Measurements from ENCODE around the gene DSC2.

Gene DSC2

DNA sequence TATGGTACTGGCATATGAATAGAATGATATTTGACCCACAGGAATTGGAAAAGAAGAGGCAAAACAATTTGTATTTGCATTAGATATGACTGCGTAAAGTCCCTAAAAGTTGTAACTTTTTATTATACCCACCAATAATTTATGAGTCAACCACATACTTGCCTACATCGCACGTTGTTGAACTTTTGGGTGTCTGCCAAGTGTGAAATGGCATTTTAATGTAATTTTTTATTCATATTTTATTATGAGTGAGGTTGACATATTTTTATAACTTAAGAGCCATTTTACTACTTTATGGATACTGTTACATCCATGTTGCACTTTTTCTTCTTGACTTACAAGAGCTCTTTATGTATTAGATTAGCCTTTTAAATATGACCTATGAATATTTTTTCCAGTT, 4.6 kb downstream of the DSC2 start:
- no peak for DNase-seq (ENCODE audit: low read depth)

DNA sequence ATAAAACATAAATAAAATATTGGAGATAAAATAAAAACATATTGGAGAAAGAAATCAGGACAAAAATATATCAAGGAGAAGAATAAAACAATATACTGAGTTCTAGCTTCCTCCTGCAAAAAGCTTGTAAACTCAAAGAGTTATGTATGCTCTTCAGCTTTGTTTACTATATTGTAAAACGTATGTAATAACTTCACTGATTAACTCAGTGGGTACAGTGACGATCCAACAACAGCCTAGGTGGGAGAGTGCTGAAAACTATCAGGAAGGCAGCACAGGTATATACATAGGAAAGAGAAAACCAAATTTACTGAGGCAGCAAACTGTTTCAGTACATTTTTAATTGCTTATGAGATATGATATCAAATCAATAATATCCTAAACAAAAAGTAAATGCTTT, 8.3 kb downstream of the DSC2 start:
- no peak for DNase-seq (ENCODE audit: low read depth)

DNA sequence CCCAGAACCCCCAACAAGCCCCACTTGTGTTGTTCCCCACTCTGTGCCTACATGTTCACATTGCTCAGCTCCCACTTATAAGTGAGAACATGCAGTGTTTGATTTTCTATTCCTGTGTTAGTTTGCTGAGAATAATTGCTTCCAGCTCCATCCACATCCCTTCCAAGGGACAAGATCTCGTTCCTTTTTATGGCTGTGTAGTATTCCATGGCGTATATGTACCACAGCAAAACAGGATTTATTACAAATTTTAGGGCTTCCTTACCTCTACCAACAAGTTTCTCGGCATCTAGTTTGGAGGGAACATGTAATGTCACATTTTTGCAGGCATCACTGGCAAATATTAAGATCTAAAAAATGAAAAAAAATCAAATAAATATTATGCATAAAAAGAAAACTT, 8.9 kb downstream of the DSC2 start:
- DNase-seq (ENCODE audit: low read depth), result no peak

DNA sequence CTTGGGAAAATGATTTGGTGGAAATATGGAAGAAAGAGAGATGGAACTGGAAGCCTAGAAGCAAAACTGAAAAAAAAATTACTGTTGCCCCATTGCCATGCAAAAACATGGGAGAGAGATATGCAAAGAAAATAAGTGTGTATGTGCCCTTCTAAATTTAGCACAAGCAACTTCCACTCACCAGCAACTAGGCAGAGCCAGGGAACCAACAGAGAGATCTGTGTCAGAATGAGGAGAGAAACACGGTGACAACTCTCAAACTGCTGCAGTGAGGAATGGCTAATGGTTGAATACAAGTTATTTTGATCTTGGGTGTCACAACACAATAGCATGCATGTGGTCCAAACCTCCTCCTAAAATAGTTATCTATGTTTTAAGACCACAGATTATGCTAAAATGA, 10.9 kb downstream of the DSC2 start:
- DNase-seq (ENCODE audit: low read depth), result no peak

DNA sequence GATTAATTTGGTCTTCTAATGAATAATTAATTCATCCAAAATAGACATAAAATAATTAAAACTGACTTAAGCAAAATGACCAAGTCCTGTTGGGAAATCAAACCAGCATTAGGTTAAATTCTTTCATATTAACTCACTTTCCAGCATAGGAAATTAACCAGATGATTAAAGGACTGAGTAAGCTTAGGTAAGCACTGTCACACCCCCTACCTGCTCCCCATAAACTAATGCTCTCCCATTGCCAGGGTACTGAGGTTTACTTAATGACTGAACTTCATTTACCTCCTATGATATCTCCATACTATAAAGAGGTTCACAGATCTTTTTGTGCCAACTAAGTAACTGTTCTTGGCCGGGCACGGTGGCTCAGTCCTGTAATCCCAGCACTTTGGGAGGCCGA, 13.7 kb downstream of the DSC2 start:
- DNase-seq (ENCODE audit: low read depth), result no peak

DNA sequence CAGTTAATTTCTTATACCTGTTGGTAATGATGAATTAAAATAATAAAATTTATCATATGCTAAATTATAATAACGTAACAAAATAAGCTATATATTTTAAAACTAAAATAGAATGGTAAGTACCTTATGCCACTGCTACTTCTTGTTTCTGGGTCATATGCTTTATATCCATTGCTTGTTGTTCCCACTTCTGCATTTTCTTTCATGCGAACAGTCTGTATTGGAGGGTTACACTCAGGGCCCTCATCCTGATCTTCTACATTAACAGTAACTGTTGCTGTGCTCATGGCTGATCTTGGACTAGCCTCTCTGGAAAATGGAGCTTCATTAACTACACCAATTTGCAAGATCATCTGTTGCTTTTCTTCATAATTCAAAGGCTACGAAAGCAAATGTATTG, 22.2 kb downstream of the DSC2 start:
- no peak for DNase-seq (ENCODE audit: low read depth)

DNA sequence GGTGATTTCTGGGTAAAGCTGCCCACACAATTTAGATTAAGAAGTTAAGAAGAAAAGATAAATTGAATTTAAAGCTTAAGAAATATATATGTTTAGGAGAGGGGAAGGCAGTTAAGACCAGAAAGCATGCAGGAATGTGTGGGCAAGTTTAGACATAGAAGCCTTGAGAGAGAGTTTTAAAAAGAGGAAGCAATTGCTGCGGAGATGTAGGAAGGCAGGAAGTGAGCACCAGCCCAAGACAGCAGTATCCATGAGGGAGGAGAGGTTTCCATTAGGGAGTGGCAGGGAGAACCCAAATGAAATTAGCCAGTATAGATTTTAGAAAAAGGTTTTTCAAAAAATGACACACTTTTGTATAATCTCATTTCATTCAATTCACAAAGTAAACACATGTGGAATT, 24.3 kb downstream of the DSC2 start:
- DNase-seq (ENCODE audit: low read depth), result no peak

DNA sequence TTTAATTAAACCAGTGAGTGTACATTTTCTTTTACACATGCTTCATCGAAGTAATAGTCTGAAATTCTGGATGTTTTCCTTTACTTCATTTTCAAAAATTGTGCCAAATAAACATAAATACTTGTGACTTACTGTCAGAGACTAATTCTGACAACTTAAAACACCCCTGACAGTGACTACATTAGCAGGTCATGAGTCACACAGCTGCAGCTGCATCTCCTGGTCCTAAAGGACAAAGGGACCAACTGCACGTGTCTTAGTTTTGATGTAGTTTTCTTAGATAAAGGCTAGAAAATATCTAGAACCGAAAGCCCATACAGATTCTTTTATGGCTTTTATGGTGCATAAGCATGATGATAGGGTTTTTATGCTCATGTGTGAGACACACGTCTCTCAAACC, 30.0 kb downstream of the DSC2 start:
- DNase-seq (ENCODE audit: low read depth), result no peak

DNA sequence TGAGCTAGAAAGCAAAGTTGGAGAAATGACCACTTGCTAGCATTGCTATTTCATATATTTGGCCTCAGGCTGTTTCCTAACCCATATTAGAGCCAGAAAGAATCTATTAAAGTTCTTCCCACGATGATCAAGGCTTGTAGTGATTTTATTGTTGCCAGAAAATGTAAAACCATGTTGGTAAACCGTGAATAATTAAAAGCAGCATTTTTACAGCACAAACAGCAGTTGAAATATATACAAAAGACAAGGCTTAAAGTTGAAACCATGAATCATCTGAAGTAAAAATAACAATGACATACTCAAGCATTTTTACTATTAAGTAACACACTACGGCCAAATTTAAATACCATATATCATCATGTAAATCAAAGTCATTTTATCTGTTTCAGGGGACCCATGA, 32.0 kb downstream of the DSC2 start:
- no peak for DNase-seq (ENCODE audit: low read depth)

DNA sequence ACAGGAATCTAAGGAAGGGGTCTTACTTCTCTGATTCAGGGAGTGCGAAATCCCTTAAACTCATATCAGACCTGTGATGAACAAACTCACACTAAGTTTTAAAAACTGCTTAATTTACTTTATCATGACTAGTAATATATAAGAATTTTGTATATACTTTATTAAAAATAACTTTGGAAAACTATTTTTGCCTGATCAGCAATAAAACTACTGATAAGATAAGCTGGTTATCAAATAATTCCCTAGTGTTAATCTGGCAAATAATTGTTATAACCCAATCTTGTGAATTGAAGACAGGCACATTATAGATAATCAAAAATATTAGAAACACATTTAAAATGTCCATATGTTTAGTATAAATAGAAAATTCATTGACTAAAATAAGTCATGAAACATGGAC, 36.0 kb downstream of the DSC2 start:
- DNase-seq (ENCODE audit: low read depth), result no peak

DNA sequence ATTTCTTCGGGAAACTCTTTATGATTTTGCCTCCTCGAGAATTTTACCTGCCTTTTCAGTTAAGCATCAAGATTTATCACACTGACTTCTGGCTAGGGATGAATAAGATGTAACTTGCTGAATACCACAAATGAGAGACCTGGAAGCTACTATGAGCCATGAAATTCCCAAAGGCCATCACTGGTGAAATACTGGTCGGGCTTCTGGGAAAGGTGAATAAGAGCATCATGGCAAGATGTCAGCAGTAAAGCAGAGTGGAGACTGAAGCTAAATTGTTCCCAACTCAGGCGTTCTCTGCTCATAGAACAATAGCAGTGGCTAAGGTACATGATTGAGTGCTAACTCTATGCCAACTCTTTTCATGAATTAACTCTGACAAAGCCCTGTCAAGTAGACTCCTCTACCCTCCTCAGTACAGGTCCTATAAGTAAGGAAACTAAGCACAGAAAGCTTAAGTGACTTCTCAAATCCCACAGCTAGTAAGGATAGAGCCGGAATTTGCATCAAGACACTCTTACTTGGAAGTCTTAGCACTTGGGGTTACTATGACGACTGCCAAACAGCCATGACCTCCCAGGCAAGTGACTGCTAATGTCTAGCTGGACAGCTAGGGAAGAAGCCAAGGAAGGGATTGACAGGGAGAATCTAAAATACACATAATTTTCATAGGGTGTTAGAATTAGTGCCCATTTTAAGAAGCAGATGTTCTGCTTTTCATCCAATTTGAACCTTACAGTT, 37.0 kb downstream of the DSC2 start:
- no peak for DNase-seq (ENCODE audit: low read depth)

DNA sequence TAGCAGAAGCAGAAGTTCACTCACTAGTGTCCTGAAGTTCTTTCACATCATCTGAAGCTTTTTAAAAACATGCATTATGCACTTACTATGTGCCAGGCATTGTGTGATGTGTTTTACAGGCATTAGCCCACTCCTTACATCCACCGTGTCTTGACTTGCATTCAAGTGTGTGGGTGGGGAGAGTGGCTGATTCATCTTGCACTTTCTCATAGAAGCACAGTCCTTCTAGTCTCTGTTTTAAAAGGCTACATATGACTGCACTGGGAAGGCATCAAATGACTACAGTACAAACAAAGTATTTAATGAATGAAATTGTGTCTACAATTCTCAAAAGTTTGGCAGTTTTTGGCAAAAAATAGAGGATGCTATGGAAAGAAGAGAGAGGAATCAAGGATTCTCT, 38.1 kb downstream of the DSC2 start:
- no peak for DNase-seq (ENCODE audit: low read depth)

DNA sequence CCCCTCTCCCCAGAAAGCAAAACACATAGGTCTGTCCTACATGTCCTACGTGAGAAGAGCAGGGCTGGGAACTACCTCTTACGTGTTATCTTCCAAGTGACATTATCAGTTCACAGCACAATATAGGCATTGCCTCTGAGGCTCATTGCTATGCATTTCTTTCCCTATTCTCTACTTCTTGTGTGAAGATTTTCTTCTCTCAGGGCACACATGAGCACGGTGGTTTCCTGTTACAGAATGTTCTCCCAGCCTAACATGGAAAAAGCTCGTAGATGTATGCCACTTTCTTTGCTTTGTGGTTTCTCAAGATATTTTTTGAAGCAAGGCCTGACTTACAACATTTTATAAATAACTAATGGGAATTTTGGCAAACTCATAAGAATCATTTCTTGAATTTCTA, 40.3 kb downstream of the DSC2 start:
- no peak for DNase-seq (ENCODE audit: low read depth)

DNA sequence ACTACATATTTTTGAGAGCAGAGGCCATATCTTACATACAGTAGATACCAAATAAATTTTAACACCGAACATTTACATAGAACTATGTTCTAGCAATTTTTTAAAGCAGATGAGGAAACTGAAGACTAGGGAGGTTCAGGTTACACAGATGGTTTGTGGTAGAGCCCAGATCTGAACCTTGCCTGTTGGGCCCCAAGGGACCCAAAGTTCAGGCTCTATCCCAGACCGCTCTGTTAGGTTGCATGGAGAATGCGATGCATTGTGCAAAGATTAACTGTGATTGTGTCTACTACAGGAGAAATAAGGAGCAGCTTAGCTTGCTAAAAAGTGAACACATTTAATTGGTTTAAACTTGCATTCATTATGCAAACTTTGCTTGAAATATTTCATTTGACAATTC, 43.3 kb downstream of the DSC2 start:
- no peak for DNase-seq (ENCODE audit: low read depth)

DNA sequence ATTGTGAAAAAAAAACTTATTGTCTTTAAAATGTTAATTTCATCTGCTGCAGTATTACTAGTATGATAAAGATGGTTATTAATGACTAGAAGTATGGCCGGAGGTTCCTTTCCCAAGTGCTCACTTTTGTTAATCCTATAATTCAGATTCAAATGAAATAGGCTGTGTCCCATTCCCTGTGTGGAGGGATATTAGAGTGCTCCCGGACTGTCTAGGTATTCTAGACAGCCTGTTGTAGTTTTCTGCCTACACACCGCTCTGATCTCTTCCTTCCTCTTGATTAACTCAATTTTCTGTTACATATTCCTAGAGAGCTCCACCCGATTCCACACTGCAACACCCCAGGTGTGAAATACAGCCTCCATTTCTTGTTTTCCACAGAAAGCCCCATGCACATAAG, 44.3 kb downstream of the DSC2 start:
- no peak for DNase-seq (ENCODE audit: low read depth)

DNA sequence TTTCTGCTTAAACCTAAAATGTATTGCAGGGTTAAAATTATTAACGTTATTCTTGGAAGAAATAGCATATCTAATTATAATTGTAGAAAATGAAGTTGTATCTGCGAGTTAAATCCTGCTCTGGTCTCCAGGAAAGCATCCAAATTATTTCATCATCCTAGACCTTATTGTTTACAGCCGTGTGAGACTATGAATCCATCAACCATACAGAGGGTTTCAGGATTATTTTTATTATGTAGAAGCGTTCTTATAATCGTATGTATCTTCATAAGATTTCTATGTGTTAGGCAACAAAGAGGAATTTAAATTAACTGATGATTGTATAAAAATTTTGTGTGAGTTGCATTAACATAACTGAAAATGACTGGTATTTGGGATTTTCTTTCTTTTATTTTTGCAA, 45.2 kb downstream of the DSC2 start:
- DNase-seq (ENCODE audit: low read depth), result no peak

DNA sequence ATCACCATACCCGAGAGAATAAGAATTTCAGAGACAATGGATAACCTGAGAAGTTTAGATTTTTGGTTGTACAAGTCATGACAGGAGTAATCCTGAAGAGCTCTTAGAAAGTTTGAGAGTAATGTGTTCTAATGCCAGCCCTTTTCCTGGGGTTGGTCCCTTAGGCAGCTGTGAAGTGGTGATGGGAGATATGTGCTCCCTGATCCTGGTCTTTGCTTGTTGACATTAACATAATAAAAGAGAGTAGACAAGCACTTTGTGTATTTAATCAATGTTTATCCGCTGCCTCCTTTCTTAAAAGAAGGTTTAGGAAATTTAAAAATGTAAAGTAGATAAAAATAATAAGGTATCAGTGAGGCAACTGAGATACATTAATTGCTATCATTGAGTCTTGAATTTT, 45.9 kb downstream of the DSC2 start:
- DNase-seq (ENCODE audit: low read depth), result no peak

DNA sequence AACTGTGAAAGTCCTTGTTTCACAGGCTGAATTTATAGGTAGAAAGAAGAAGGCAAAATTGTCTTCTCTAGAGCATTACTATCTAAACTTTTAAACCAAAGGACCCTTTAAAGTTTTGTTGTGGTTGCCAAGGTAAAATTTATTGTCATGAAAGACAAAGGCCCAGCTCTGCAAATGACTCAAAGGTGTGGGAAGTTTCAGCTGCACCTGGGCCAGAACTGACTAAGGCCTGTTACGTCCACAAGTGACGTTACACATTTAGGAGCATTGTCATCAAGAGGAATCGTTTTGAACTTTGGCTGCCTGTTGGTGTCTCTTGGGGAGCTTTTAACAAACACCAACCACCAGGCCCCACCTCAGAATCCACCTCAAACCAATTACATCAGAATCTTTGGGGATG, 51.6 kb downstream of the DSC2 start:
- no peak for DNase-seq (ENCODE audit: low read depth)

DNA sequence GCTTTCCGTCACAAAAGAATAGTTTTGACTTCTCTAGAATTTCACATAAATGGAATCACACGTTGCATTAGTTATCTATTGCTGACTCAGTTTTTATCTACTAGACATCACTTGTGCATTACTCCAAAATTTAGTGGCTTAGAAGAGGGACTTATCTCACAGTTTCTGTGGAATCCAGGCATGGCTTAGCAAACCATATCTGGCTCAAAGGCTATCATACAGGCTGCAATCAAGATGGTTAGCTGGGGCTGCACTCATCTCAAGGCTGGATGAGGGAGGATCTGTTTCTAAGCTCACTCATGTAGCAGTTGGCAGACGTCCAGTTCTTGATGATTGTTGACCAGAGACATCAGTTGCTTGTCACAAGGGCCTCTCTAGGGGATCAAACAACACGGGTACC, 53.0 kb downstream of the DSC2 start:
- DNase-seq (ENCODE audit: low read depth), result no peak

DNA sequence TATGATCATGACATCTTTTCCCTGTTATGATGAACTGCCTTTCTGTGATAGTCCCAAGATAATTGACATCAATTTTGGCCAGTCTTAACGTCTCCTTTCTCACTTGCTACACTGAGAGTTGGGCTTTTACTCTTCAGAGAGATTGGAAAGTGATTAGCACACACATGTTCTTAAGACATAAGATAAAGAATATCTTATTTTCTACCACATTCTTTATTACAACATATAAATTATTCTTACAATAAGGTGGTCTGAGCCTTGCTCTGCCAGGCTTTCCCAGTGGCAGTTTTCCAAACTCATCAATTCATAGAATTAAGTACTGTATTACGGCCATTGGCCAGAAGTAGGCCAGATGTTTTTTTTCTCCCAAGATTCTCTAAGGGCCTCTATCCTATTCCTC, 54.0 kb downstream of the DSC2 start:
- no peak for DNase-seq (ENCODE audit: low read depth)

DNA sequence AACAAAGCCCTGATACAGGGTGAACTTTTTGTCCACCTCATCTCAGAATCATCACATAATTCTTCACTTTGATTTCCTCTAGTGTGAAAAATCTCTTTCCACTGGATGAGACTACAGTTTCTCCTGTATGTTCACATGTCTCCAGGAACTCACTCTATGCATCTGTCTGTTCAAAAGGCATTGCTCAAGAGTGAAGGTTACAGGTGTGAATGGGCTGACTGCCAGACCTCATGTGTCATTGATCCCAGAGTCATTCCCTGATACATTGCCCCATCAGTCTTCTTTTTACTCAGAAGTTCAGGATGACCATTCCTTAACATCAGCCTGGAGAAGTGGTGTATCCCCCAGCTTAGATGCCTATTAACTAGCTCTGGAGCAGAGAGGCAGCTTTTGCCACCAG, 55.3 kb downstream of the DSC2 start:
- DNase-seq (ENCODE audit: low read depth), result no peak

DNA sequence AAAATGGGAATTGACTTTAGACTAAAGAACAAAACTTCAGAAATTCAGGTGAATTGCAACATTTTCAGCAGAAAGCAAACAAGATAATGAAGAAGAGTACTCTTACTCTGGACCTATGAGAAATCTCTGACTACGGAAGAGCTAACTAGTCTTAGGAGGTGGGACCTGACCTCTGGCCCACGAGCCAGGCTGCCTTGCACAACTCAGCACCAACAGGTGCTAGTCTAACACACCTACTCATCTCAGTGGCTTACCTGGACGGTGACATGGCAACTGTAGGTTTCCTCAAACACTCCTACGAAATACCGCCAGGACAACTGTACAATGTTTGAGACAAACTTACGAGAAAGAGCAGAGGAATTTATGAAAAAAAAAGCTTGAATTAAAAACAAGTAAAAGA, 56.6 kb downstream of the DSC2 start:
- no peak for DNase-seq (ENCODE audit: low read depth)

DNA sequence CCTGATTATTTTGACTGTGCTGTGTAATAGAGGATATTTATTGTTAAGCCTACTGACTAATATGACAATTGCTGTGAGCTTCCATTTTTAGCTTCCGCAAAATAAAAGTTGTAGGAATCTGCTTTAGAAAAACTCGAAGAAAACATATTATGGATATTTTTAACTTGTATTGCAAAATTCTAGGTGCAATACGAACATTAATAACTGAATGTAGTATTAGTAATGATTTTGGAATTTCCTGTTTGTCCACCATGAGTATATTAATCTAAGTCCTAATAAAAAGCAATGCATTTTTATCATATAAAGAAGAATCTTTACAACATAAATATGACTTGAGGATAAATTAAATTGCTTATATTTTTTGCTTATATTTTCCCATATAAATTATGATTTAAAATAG, 57.3 kb downstream of the DSC2 start:
- DNase-seq (ENCODE audit: low read depth), result no peak

DNA sequence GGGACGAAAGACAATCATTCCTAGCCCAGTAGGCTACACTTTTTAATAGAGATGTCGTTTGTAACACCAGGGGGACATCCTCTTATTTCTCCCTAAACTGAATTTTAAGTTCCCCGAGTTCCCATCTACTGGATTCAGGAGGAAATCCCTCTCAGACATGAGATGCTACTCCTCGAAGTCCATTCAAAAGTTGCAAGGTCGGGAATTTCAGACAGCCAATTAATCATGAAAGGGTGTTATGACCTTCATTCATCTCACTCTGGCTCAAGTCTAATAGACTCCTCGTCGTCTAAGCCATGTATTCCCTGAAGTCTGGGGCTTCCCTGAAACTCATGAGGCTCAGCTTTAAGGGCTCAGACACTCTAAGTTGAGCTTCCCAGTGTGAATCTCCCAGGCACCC, 58.5 kb downstream of the DSC2 start:
- no peak for DNase-seq (ENCODE audit: low read depth)
